Glomerular endothelial cell (primary cell): ENCODE results near the gene TCP11. TPM values are rescaled to one million over a fixed set of nuclear protein-coding genes. Genes with fewer than 3 reads are reported as not detected.
A peak's percentile ranks its signal among the peaks of the same experiment; 100 is the strongest.

Source experiments
- DNase-seq: peaks from one replicate; pipeline ENCODE4 v3.0.0-alpha.2; 2011; ENCODE audit warnings: low read depth, low spot score; ENCODE audit errors: extremely low read depth
- total RNA-seq: library from RNA; depleted of rRNA; stranded (reverse); fragments of >200 nt; gene quantifications from 2 replicates; pipeline ENCODE4 v1.2.3, GENCODE V29; 2015

Gene TCP11
- total RNA-seq, 1 donor from 2014 or later = 0.41 TPM

- DNase-seq = peak; percentile 31
These were observed 44.8 kb downstream of the TCP11 start for GRCh38 chr6:35096129-35096862.

- DNase-seq = no peak
These were observed 47.0 kb downstream of the TCP11 start for GRCh38 chr6:35094183-35094582.

GRCh38 chr6:35093783-35094182 is 47.4 kb downstream of the TCP11 start:
- DNase-seq = no peak

- no peak for DNase-seq
These were observed 48.1 kb downstream of the TCP11 start for GRCh38 chr6:35093118-35093445.

- DNase-seq = no peak
These were observed 48.6 kb downstream of the TCP11 start for GRCh38 chr6:35092362-35093117.

GRCh38 chr6:35091346-35092083 is 49.6 kb downstream of the TCP11 start:
- no peak for DNase-seq

- no peak for DNase-seq
These were observed 50.4 kb downstream of the TCP11 start for GRCh38 chr6:35090734-35091133.

GRCh38 chr6:35089935-35090505 is 51.1 kb downstream of the TCP11 start:
- no peak for DNase-seq

GRCh38 chr6:35089216-35089934 is 51.8 kb downstream of the TCP11 start:
- DNase-seq = no peak

- DNase-seq = no peak
These were observed 52.6 kb downstream of the TCP11 start for GRCh38 chr6:35088281-35089215.

- DNase-seq = no peak
These were observed 53.5 kb downstream of the TCP11 start for GRCh38 chr6:35087361-35088280.

GRCh38 chr6:35086636-35087360 is 54.3 kb downstream of the TCP11 start:
- DNase-seq = no peak

GRCh38 chr6:35086282-35086632 is 54.9 kb downstream of the TCP11 start:
- DNase-seq = no peak

- DNase-seq = no peak
These were observed 55.5 kb downstream of the TCP11 start for GRCh38 chr6:35085359-35086281.

GRCh38 chr6:35084511-35085203 is 56.5 kb downstream of the TCP11 start:
- no peak for DNase-seq

- no peak for DNase-seq
These were observed 57.1 kb downstream of the TCP11 start for GRCh38 chr6:35084041-35084491.
